Mesendoderm (in vitro differentiated cells): ENCODE results near the gene KIF6.

Experiments
- DNase-seq: peaks from one replicate; pipeline ENCODE4 v3.0.0; 2013
- H2AK5ac ChIP-seq: 2 replicates; pipeline ENCODE4 v1.6.1; 2013; ENCODE audit warnings: low read length, inconsistent platforms
- H2BK120ac ChIP-seq: 2 replicates; pipeline ENCODE4 v1.6.1; 2013; ENCODE audit warnings: low read depth, mild to moderate bottlenecking, low read length, moderate library complexity, mixed read lengths
- H2BK15ac ChIP-seq: replicated peaks from 2 replicates; pipeline ENCODE4 v1.6.1; 2013; ENCODE audit warnings: low read depth, mild to moderate bottlenecking, moderate library complexity
- H2BK5ac ChIP-seq: 2 replicates; pipeline ENCODE4 v1.6.1; 2013; ENCODE audit warnings: low read length, inconsistent platforms
- H3K18ac ChIP-seq: 2 replicates; pipeline ENCODE4 v1.6.1; 2013; ENCODE audit warnings: mild to moderate bottlenecking, low read length, mixed read lengths
- H3K23ac ChIP-seq: one replicate; pipeline ENCODE4 v1.6.1; 2013; ENCODE audit warnings: low read length
- H3K27ac ChIP-seq: 2 replicates; pipeline ENCODE4 v1.5.1; 2013; ENCODE audit warnings: low read depth, mild to moderate bottlenecking, inconsistent platforms, low read length, moderate library complexity
- H3K27me3 ChIP-seq: 2 replicates; pipeline ENCODE4 v1.6.1; 2013; ENCODE audit warnings: low read length, control low read depth, mild to moderate bottlenecking, inconsistent platforms; ENCODE audit not compliant: insufficient read depth, poor library complexity
- H3K36me3 ChIP-seq: 2 replicates; pipeline ENCODE4 v1.6.1; 2013; ENCODE audit warnings: low read length, inconsistent platforms; ENCODE audit not compliant: control insufficient read depth, insufficient read depth
- H3K4ac ChIP-seq: one replicate; pipeline ENCODE4 v1.6.1; 2013; ENCODE audit warnings: low read depth, mild to moderate bottlenecking, low read length, moderate library complexity
- H3K4me1 ChIP-seq: 2 replicates; pipeline ENCODE4 v1.6.1; 2013; ENCODE audit warnings: low read depth, low read length, inconsistent platforms; ENCODE audit not compliant: control insufficient read depth
- H3K4me2 ChIP-seq: 2 replicates; pipeline ENCODE4 v1.6.1; 2013; ENCODE audit warnings: low read length
- H3K4me3 ChIP-seq: 2 replicates; pipeline ENCODE4 v1.5.1; 2013; ENCODE audit warnings: mild to moderate bottlenecking, low read length
- H3K56ac ChIP-seq: one replicate; pipeline ENCODE4 v1.6.1; 2013; ENCODE audit warnings: low read length
- H3K79me1 ChIP-seq: 2 replicates; pipeline ENCODE4 v1.6.1; 2013; ENCODE audit warnings: low read length, inconsistent platforms
- H3K79me2 ChIP-seq: 2 replicates; pipeline ENCODE4 v1.6.1; 2013; ENCODE audit warnings: mild to moderate bottlenecking, low read length; ENCODE audit not compliant: control insufficient read depth, insufficient read depth
- H3K9ac ChIP-seq: 2 replicates; pipeline ENCODE4 v1.6.1; 2013; ENCODE audit warnings: low read length, inconsistent platforms
- H4K5ac ChIP-seq: one replicate; pipeline ENCODE4 v1.6.1; 2013; ENCODE audit warnings: low read length
- H4K8ac ChIP-seq: one replicate; pipeline ENCODE4 v1.6.1; 2013; ENCODE audit warnings: low read depth, mild to moderate bottlenecking, control low read depth, low read length, moderate library complexity
- WGBS: extraction: QIAGEN DNeasy Blood & Tissue Kit; methylation state at CpG from one replicate; pipeline ENCODE4 v1.1.7; 2013; ENCODE audit warnings: low lambda C conversion rate, missing lambda C conversion rate; ENCODE audit not compliant: insufficient coverage; ENCODE audit errors: extremely low coverage; 5-methylcytosine and 5-hydroxymethylcytosine counted together

KIF6 gene

GRCh38 chr6:39339868-39340550 lies 385.2 kb downstream of the KIF6 start:
- Histone ChIP-seq H3K27ac (peak overlapping the region; percentile 24), H3K23ac (no peak overlapping the region), H3K4me3 (no peak overlapping the region), H3K79me2 (no peaks in the 10 kb centered on the region), H3K9ac (no peak overlapping the region), H3K18ac (peak overlapping the region; percentile 16), H3K36me3 (no peaks in the 10 kb centered on the region), H2BK15ac (no peak overlapping the region), H2AK5ac (no peak overlapping the region), H3K27me3 (no peaks in the 10 kb centered on the region), H4K5ac (no peak overlapping the region), H2BK5ac (no peak overlapping the region), H2BK120ac (no peak overlapping the region), H4K8ac (no peak overlapping the region), H3K56ac (peak overlapping the region; percentile 56), H3K4ac (no peak overlapping the region), H3K4me1 (peaks cover 10% of the 10 kb centered on the region), H3K4me2 (no peak overlapping the region), H3K79me1 (no peaks in the 10 kb centered on the region)
- DNase-seq = no peak
- WGBS = no CpG with 5 or more reads among the region's 10 CpGs

GRCh38 chr6:39339096-39339867 lies 385.9 kb downstream of the KIF6 start:
- no peak overlapping the region for H2BK15ac ChIP-seq
- H2BK120ac ChIP-seq = no peak overlapping the region
- peaks cover 10% of the 10 kb centered on the region for H3K4me1 ChIP-seq
- H3K56ac ChIP-seq = peak overlapping the region; percentile 43
- no CpG with 5 or more reads among the region's 9 CpGs for WGBS
- H3K27ac ChIP-seq = peak overlapping the region; percentile 17
- H3K27me3 ChIP-seq = no peaks in the 10 kb centered on the region
- H3K18ac ChIP-seq = peak overlapping the region; percentile 16
- no peak overlapping the region for H3K4me3 ChIP-seq
- H4K5ac ChIP-seq = peak overlapping the region; percentile 48
- H3K79me2 ChIP-seq = no peaks in the 10 kb centered on the region
- H4K8ac ChIP-seq = no peak overlapping the region
- no peak overlapping the region for H3K4ac ChIP-seq
- no peak overlapping the region for H3K23ac ChIP-seq
- peak overlapping the region; percentile 11 for H2BK5ac ChIP-seq
- H3K9ac ChIP-seq = peak overlapping the region; percentile 8
- no peak overlapping the region for H2AK5ac ChIP-seq
- no peaks in the 10 kb centered on the region for H3K79me1 ChIP-seq
- no peaks in the 10 kb centered on the region for H3K36me3 ChIP-seq
- H3K4me2 ChIP-seq = no peak overlapping the region
- peak; percentile 53 for DNase-seq

- no peak for DNase-seq
- no peak overlapping the region for H3K56ac ChIP-seq
- no peaks in the 10 kb centered on the region for H3K36me3 ChIP-seq
- H2BK5ac ChIP-seq = peak overlapping the region; percentile 25
- H4K5ac ChIP-seq = no peak overlapping the region
- no peak overlapping the region for H2BK15ac ChIP-seq
- H3K4ac ChIP-seq = no peak overlapping the region
- H2BK120ac ChIP-seq = no peak overlapping the region
- no peak overlapping the region for H3K27ac ChIP-seq
- peaks cover 10% of the 10 kb centered on the region for H3K4me1 ChIP-seq
- H3K4me2 ChIP-seq = no peak overlapping the region
- no peak overlapping the region for H3K23ac ChIP-seq
- H4K8ac ChIP-seq = no peak overlapping the region
- H3K79me1 ChIP-seq = no peaks in the 10 kb centered on the region
- no peak overlapping the region for H3K4me3 ChIP-seq
- H2AK5ac ChIP-seq = no peak overlapping the region
- H3K79me2 ChIP-seq = no peaks in the 10 kb centered on the region
- no peak overlapping the region for H3K9ac ChIP-seq
- H3K18ac ChIP-seq = no peak overlapping the region
- no peaks in the 10 kb centered on the region for H3K27me3 ChIP-seq
- no CpG with 5 or more reads among the region's 5 CpGs for WGBS
These were observed 386.8 kb downstream of the KIF6 start for GRCh38 chr6:39338397-39338796.

- no peak overlapping the region for H3K27ac ChIP-seq
- H3K4me3 ChIP-seq = no peak overlapping the region
- H3K18ac ChIP-seq = no peak overlapping the region
- no peak overlapping the region for H3K23ac ChIP-seq
- no peak overlapping the region for H3K9ac ChIP-seq
- H3K4me1 ChIP-seq = peaks cover 7% of the 10 kb centered on the region
- no peaks in the 10 kb centered on the region for H3K79me1 ChIP-seq
- no peak overlapping the region for H2BK15ac ChIP-seq
- no peaks in the 10 kb centered on the region for H3K36me3 ChIP-seq
- no peak overlapping the region for H4K5ac ChIP-seq
- H3K4me2 ChIP-seq = no peak overlapping the region
- H2AK5ac ChIP-seq = no peak overlapping the region
- no peak for DNase-seq
- H3K4ac ChIP-seq = no peak overlapping the region
- H2BK120ac ChIP-seq = no peak overlapping the region
- no peak overlapping the region for H2BK5ac ChIP-seq
- H3K56ac ChIP-seq = no peak overlapping the region
- no peak overlapping the region for H4K8ac ChIP-seq
- no CpG with 5 or more reads among the region's 5 CpGs for WGBS
- H3K79me2 ChIP-seq = no peaks in the 10 kb centered on the region
- H3K27me3 ChIP-seq = no peaks in the 10 kb centered on the region
These were observed 389.2 kb downstream of the KIF6 start for GRCh38 chr6:39335780-39336545.

- Histone ChIP-seq H3K4me2 (no peak overlapping the region), H3K56ac (no peak overlapping the region), H2BK120ac (no peak overlapping the region), H3K4me3 (no peak overlapping the region), H3K27ac (no peak overlapping the region), H3K9ac (no peak overlapping the region), H2BK5ac (no peak overlapping the region), H3K36me3 (no peaks in the 10 kb centered on the region), H3K18ac (no peak overlapping the region), H3K79me2 (no peaks in the 10 kb centered on the region), H4K8ac (no peak overlapping the region), H3K23ac (no peak overlapping the region), H3K4me1 (no peaks in the 10 kb centered on the region), H2AK5ac (no peak overlapping the region), H2BK15ac (no peak overlapping the region), H4K5ac (no peak overlapping the region), H3K27me3 (no peaks in the 10 kb centered on the region), H3K4ac (no peak overlapping the region), H3K79me1 (no peaks in the 10 kb centered on the region)
- WGBS = no CpG with 5 or more reads among the region's 7 CpGs
- peak; percentile 59 for DNase-seq
These were observed 391.4 kb downstream of the KIF6 start for GRCh38 chr6:39333644-39334438.
